HCT116 (cell line): ENCODE measurements around the gene FHL3. TPM values are rescaled to one million over a fixed set of nuclear protein-coding genes. Genes with fewer than 3 reads are reported as not detected.

Experiments
- ATAC-seq: fragments of 200-7000 bp; cut with Tn5 transposase; 2 replicates; pipeline ENCODE4 v1.9.1; 2020; ENCODE audit warnings: mild to moderate bottlenecking, moderate library complexity
- BruUV-seq: library from RNA; stranded (reverse); fragments of 400-500 nt; replicated peaks from 2 replicates; lab custom pipeline; 2021; lab: Mats Ljungman, UMichigan
- CTCF ChIA-PET: fragments of 300-600 bp; sonication (Branson Sonifier 250); formaldehyde crosslinking; loops from one replicate; lab custom pipeline; 2021; ENCODE audit warnings: antibody characterized with exemption; lab: Charles Lee
- POLR2A ChIA-PET: fragments of 300-600, 350-600 bp; sonication (Branson Sonifier 250); formaldehyde crosslinking; loops from one replicate; lab custom pipeline; 2021; ENCODE audit warnings: antibody characterized with exemption; lab: Charles Lee
- RAD21 ChIA-PET, 2 experiments: fragments of 300-600 bp; sonication (Branson Sonifier 250); formaldehyde crosslinking; loops; one replicate each; lab custom pipeline; 2023; ENCODE audit warnings: low total read pairs in 2 of 2; ENCODE audit not compliant: uncharacterized antibody in 2 of 2, unreplicated experiment in 2 of 2, low non-redundant PET in 1 of 2; lab: Charles Lee
- DNase-seq: peaks from one replicate; pipeline ENCODE4 v3.0.0-alpha.2; 2010; ENCODE audit warnings: low read depth, low spot score
- H2AFZ ChIP-seq: fragments of 200-600 bp; shearing (Covaris generic), sonication (generic); 2 replicates; pipeline ENCODE4 v1.6.1; 2017; ENCODE audit warnings: low read depth, mixed run types, mixed read lengths, antibody characterized with exemption, low read length; ENCODE audit not compliant: poor library complexity, severe bottlenecking
- H3K27ac ChIP-seq: 2 replicates; pipeline ENCODE4 v1.5.1; 2012; ENCODE audit warnings: low read depth, low read length
- H3K27me3 ChIP-seq: fragments of 200-600 bp; sonication (generic); 2 replicates; pipeline ENCODE4 v1.6.1; 2016; ENCODE audit warnings: mixed run types, low read length, mixed read lengths; ENCODE audit not compliant: insufficient read depth
- H3K36me3 ChIP-seq, 2 experiments: fragments of 200-500 bp in 1 of 2; fragments of 200-600 bp in 1 of 2; sonication (Bioruptor generic) in 1 of 2; sonication (generic) in 1 of 2; 2 replicates each; pipeline versions ENCODE4 v1.5.1 to v1.6.1; 2014 to 2016; ENCODE audit warnings: low read length in 2 of 2, inconsistent platforms in 1 of 2, mixed read lengths in 1 of 2, mixed run types in 1 of 2; ENCODE audit not compliant: insufficient read depth in 2 of 2, control insufficient read depth in 1 of 2
- H3K4me1 ChIP-seq, 2 experiments: fragments of 200-600 bp in 1 of 2; sonication (generic) in 1 of 2; 2 replicates each; pipeline versions ENCODE4 v1.5.1 to v1.6.1; 2012 to 2017; ENCODE audit warnings: low read length in 2 of 2, inconsistent platforms in 1 of 2, mild to moderate bottlenecking in 1 of 2, mixed read lengths in 1 of 2, mixed run types in 1 of 2, moderate library complexity in 1 of 2; ENCODE audit not compliant: insufficient read depth in 2 of 2, control insufficient read depth in 1 of 2
- H3K4me2 ChIP-seq: fragments of 200-600 bp; sonication (generic); 2 replicates; pipeline ENCODE4 v1.6.1; 2017; ENCODE audit warnings: mixed run types, low read length, mixed read lengths
- H3K4me3 ChIP-seq, 2 experiments: fragments of 200-600 bp in 1 of 2; sonication (generic) in 1 of 2; replicated peaks in 1 of 2; 2 replicates each; pipeline ENCODE4 v1.5.1; 2011 to 2016; ENCODE audit warnings: low read length in 2 of 2, control low read depth in 1 of 2, low read depth in 1 of 2, mild to moderate bottlenecking in 1 of 2, mixed read lengths in 1 of 2, mixed run types in 1 of 2
- H3K79me2 ChIP-seq: fragments of 200-600 bp; sonication (generic); 2 replicates; pipeline ENCODE4 v1.6.1; 2017; ENCODE audit warnings: mild to moderate bottlenecking, mixed run types, low read length, moderate library complexity, mixed read lengths; ENCODE audit not compliant: insufficient read depth
- H3K9ac ChIP-seq: fragments of 200-600 bp; sonication (generic); 2 replicates; pipeline ENCODE4 v1.6.1; 2016; ENCODE audit warnings: low read length, mixed read lengths
- H3K9me2 ChIP-seq: fragments of 200-600 bp; sonication (generic), shearing (Covaris generic); 2 replicates; pipeline ENCODE4 v1.6.1; 2017; ENCODE audit warnings: mixed run types, mild to moderate bottlenecking, moderate library complexity; ENCODE audit not compliant: insufficient read depth
- H3K9me3 ChIP-seq, 2 experiments: fragments of 200-500 bp in 1 of 2; fragments of 200-600 bp in 1 of 2; sonication (Bioruptor generic) in 1 of 2; sonication (generic) in 1 of 2; 2 replicates each; pipeline ENCODE4 v1.6.1; 2014 to 2017; ENCODE audit warnings: low read length in 2 of 2, mixed read lengths in 2 of 2, inconsistent platforms in 1 of 2, low read depth in 1 of 2, mild to moderate bottlenecking in 1 of 2, mixed run types in 1 of 2, moderate library complexity in 1 of 2; ENCODE audit not compliant: control insufficient read depth in 1 of 2, insufficient read depth in 1 of 2
- H4K20me1 ChIP-seq: fragments of 200-600 bp; sonication (generic), shearing (Covaris generic); 2 replicates; pipeline ENCODE4 v1.6.1; 2017; ENCODE audit warnings: mixed run types, mild to moderate bottlenecking, moderate library complexity; ENCODE audit not compliant: insufficient read depth
- EZH2phosphoT487 ChIP-seq: fragments of 200-600 bp; IDR thresholded peaks from 2 replicates; pipeline ENCODE4 v1.6.1; 2018; ENCODE audit warnings: antibody characterized with exemption, borderline replicate concordance
- SIN3A ChIP-seq: IDR thresholded peaks from 2 replicates; pipeline ENCODE4 v1.6.1; 2012; ENCODE audit warnings: low read depth
- SP1 ChIP-seq: IDR thresholded peaks from 2 replicates; pipeline ENCODE4 v1.6.1; 2012; ENCODE audit warnings: low read depth
- SRF ChIP-seq: IDR thresholded peaks from 2 replicates; pipeline ENCODE4 v1.6.1; 2012; ENCODE audit warnings: low read depth
- ZBTB33 ChIP-seq: IDR thresholded peaks from 2 replicates; pipeline ENCODE4 v1.6.1; 2011; ENCODE audit warnings: mild to moderate bottlenecking, low read length, moderate library complexity; ENCODE audit not compliant: insufficient replicate concordance; ENCODE audit errors: extremely low read depth
- ZFX ChIP-seq: fragments of 450-650 bp; IDR thresholded peaks from 2 replicates; pipeline ENCODE4 v1.6.1; 2017
- ZNF274 ChIP-seq: fragments of 200-500 bp; sonication (Bioruptor generic); IDR thresholded peaks from 2 replicates; pipeline ENCODE4 v1.6.1; 2014; ENCODE audit warnings: mild to moderate bottlenecking, low read depth, low read length, inconsistent platforms
- intact Hi-C: fragments of 100-400 bp; cut with micrococcal nuclease; formaldehyde crosslinking; loops from 2 replicates; pipeline ENCODE4 v1.10.0; 2022
- total RNA-seq: library from RNA; stranded (reverse); gene quantifications from one replicate; pipeline ENCODE4 v1.2.1, GENCODE V29; 2021; ENCODE audit not compliant: unreplicated experiment

The FHL3 gene
- total RNA-seq, 1 experiment from 2014 or later: 22.5 TPM

- Histone ChIP-seq H3K79me2 (no peaks in the 10 kb centered on the region), H3K36me3 (no peaks in the 10 kb centered on the region), H3K27ac (no peak overlapping the region), H2AFZ (no peak overlapping the region), H4K20me1 (no peaks in the 10 kb centered on the region), H3K4me2 (no peak overlapping the region), H3K9me2 (no peaks in the 10 kb centered on the region), H3K9ac (no peak overlapping the region), H3K27me3 (no peaks in the 10 kb centered on the region), H3K4me3 (no peak overlapping the region), H3K9me3 (no peaks in the 10 kb centered on the region), H3K4me1 (peaks cover 0 to 14% of the 10 kb centered on the region in 2 experiments; a peak in 1 of 4 replicates)
- intact Hi-C loops: no loop called here
- DNase-seq: no peak
- ChIA-PET CTCF (no interaction called here), POLR2A (no interaction called here), RAD21 (interaction anchor here in 1 of 2 experiments (0.6 kb wide), 1 partner anchor 284 kb away, joined by 3 read pairs; no protein-coding TSS in a partner anchor)
- ATAC-seq: no peak
- TF ChIP-seq ZBTB33 (no peak), SP1 (no peak), ZFX (no peak), SRF (no peak), EZH2phosphoT487 (no peak), SIN3A (no peak), ZNF274 (no peak)
- no TSS peak for BruUV-seq
Observed at GRCh38 chr1:38041936-38042834, 36.9 kb upstream of the FHL3 start.
